Right lung (tissue), 10 donors: ENCODE results near the gene SEZ6L2. TPM values are rescaled to one million over a fixed set of nuclear protein-coding genes. Genes with fewer than 3 reads are reported as not detected.
"Not testable (repeated sequence)": the region's sequence is repeated elsewhere in the genome, so short reads cannot be mapped to it uniquely, and the experiment has no call there.

ENCODE experiments used
- DNase-seq, 2 donors: peaks; one replicate each; pipeline ENCODE4 v3.0.0-alpha.2; 2013
- long read RNA-seq, 8 donors: transcript quantifications; one replicate each; lab custom pipeline, GENCODE V29; 2026
- polyA plus RNA-seq, 5 donors: library from polyadenylated mRNA; unstranded; fragments of 120-200 nt; gene quantifications; one replicate each; pipeline versions ENCODE4 v1.2.1 to v1.2.3, GENCODE V29; 2013; ENCODE audit warnings: inconsistent platforms in 1 of 5, low replicate concordance in 1 of 5; ENCODE audit not compliant: insufficient read length in 5 of 5, insufficient read depth in 1 of 5

Gene SEZ6L2
- 1 to 10 TPM; 4.1 to 7.8 (median 5.2) TPM for polyA plus RNA-seq
- long read RNA-seq, donor 1 = 0 reads
- long read RNA-seq, donor 2, partial matches to known transcripts = 0 of 1 reads
- long read RNA-seq, donor 2, other reads (novel, unspliced or antisense) = 0 of 1 reads
- long read RNA-seq, donor 3, partial matches to known transcripts = 247 of 306 reads
- long read RNA-seq, donor 3, other reads (novel, unspliced or antisense) = 59 of 306 reads
- long read RNA-seq, donor 4, partial matches to known transcripts = 0 of 1 reads
- long read RNA-seq, donor 4, other reads (novel, unspliced or antisense) = 0 of 1 reads
- long read RNA-seq, donor 5, partial matches to known transcripts = 14 of 49 reads
- long read RNA-seq, donor 5, other reads (novel, unspliced or antisense) = 35 of 49 reads
- long read RNA-seq, donor 6, partial matches to known transcripts = 0 of 2 reads
- long read RNA-seq, donor 6, other reads (novel, unspliced or antisense) = 0 of 2 reads
- long read RNA-seq, donor 7 = 0 reads
- long read RNA-seq, donor 8 = 0 reads

GRCh38 chr16:29899516-29900101, at the start of gene SEZ6L2:
SEZ6L2 (minus strand) TSS chr16:29899550; CDS start chr16:29899019, 531 bp downstream.
- DNase-seq = peak; percentile 64 to 70

GRCh38 chr16:29947897-29948296, 48.5 kb upstream of the SEZ6L2 start:
- no peak for DNase-seq

DNA sequence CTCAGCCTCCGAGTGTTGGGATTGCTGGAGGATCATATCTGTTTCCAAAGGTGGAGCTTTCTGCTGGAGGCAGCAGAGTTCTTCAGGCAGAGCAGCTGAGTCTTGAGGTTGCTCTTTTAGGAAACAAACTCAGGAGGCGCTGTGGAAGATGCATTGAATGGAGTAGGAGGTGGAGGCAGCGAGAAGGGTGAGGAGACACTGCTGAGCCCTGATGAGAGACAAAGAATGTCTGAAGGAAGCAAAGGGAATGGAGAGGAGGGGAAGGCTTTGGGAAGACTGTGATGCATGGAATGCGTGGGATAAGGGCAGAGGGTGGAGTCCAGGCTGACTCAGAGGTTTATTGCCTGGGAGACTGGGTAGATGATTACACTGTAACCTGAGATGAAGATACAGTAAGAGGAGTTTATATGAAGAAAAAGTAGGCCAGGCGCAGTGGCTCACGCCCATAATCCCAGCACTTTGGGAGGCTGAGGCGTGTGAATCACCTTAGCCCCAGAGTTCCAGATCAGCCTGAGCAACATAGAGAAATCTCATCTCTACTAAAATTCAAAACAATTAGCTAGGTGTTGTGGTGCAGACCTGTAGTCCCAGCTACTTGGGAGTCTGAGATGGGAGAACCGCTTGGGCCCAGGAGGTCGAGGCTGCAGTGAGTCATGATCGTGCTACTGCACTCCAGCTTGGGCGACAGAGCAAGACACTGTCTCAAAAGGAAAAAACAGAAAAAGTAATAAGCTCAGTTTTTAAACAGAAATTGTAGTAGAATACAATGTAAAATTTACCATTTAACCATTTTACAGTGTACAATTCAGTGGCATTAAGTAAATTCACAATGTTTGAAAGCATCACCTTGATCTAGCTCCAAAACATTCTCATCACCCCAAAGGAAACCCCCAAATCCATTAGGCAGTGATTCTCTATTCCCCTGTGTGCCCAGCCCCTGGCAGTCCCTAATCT, 44.8 kb upstream of the SEZ6L2 start:
- DNase-seq = no peak

DNA sequence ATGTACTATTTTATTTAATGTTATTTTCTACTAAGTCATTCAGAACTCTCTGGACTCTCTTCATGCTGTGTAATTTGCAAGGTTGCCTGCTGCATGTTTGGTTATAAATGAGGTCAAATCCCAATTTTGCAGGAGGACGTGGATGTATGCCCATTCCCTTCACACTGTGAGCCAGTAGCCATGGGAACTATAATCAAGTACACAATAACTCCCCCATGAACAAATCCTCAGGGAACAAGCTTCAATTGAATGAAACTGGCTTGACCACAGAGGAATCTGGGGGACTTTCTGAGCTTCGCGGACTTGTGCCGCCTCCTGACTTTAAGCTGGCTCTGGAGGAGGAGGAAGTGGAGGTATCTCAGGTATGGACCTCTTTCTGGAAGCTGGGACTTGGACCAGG, 41.3 kb upstream of the SEZ6L2 start:
- no peak for DNase-seq

- not testable (repeated sequence) for DNase-seq
Measured at GRCh38 chr16:29931750-29932149, 32.4 kb upstream of the SEZ6L2 start.

GRCh38 chr16:29927070-29927905, 27.9 kb upstream of the SEZ6L2 start:
- no peak for DNase-seq

GRCh38 chr16:29926711-29927052, 27.3 kb upstream of the SEZ6L2 start:
- DNase-seq = no peak

- DNase-seq = peak; percentile 91 to 92
Measured at GRCh38 chr16:29925781-29926710, 26.7 kb upstream of the SEZ6L2 start, which contains the start of gene KCTD13. KCTD13 (minus strand) TSS chr16:29926226; CDS start chr16:29926033, 193 bp downstream.

DNA sequence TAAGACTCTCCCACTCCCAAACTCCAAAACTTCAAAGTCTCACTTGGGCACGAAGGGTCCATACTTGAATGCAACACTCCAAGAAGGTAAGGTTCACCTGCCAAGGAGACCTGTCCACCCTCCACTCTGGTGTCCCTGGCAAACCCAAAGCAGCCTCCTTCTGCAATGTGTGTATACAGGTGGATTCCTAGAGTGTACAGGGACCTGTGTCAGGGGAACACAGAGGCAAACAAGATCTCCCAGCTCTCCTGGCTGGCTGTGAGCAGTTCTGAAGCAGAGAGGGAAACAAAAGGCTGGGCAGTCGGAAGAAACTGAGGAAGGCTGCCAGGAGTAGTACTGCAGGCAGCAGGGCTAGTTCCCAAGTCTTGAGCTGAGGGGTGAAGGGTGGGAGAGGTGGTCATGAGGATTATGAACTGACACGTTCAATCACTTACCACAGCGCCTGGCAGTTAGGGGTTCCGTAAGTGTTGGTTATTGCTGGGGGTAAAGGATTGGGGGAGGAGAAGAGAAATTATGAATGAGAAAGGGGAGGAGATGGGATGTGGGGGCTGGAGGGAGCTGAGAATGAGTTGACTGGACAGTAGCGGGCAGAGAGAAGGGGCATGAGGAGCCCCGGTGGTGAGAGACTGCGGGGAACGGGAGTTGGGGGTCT, 25.9 kb upstream of the SEZ6L2 start:
- DNase-seq = no peak

GRCh38 chr16:29922986-29923501, 23.7 kb upstream of the SEZ6L2 start:
- DNase-seq = no peak

GRCh38 chr16:29922326-29922725, 23.0 kb upstream of the SEZ6L2 start:
- no peak for DNase-seq

DNA sequence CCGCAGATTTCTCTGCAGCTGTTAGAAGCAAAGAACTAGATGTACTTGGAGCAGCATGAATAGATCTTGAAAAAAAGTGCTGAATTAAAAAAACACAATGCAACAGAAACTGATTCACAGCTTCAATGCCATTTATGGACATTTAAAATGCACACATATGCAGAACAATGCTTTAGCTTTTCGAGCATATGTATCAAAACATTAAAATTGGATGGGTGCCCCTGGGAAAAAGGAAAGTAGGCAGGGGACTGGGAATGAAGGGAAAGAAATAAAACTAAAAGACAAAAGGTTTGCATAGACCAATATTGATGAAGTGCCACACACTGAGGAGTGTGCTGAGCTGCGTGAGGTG, 21.7 kb upstream of the SEZ6L2 start:
- DNase-seq = no peak

DNA sequence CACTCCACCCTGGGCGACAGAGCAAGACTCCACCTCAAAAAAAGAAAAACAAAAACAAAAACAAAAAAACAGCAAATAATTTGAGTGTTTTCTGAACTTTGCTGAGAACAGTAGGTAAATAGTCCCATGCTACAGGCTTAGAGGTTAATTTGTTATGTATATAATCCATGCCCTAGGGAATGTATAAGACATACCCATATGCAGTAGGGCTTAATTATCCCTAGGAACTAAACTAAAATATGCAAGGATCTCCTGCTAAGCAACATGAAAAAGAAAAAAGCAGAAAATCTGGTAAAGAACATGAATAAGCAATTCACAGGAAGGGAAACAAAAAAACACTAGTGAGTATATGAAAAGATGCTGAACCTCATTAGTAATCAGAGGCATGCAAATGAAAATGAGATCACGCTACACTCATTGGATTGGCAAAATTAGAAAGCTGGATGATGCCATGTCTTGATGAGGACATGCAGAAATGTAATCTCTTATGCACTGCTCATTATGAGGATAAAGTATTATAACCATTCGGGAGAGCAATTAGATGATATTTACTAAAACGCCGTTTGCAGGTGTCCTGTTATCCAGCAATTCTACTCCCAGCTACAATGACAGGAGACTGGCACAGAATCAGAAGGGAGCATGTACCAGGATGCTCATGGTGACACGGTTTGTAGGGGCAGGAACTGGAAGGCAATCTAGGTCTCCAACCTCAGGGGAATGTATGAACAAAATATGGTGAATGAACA, 21.1 kb upstream of the SEZ6L2 start:
- no peak for DNase-seq

DNA sequence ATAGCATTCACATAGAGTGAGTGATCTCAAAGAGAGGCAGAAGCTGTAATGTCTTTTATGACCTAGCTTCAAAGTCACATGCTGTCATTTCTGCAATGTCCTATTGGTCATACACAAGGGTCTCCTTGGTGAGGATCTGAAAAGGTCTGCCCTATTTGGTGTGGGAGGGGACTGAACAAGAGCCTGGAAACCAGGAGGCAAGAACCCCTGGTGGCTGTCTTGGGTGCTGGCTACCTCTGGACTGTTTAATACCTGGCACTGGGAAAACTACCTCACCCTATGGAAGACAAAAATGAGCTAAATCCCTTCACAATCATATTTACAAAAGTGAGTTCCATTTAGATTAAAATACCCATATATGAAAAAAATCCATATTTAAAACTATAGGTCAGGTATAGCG, 17.6 kb upstream of the SEZ6L2 start:
- DNase-seq = no peak

DNA sequence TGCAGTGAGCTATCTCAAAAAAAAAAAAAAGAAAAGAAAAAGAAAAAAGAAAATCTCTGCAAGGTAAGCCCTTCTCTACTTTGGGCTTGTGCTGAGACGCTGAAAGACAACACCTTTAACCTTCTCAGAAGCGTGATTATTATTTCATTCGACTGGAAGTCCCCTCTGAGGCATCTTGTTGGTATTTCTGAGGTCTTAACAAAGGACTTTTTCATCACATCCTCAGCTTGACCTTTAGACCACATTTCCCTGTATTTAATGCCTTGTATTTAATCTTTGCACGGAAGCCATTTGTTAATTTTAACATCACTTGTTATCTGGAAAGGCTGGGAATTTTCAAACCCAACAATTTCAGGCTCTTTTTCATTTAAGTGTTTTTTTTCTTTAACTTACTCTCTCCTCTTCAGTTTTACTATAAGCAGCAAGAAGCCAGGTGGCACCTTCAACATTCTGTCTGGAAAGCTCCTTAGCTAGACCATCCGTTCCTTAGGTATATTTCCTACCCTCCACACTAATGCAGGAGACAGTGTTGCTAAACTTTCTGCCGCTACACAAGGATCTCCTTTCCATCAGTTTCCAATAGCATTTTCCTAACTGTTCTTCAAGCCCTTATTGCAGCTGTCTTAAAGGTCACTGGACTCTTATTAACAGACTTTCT, 16.4 kb upstream of the SEZ6L2 start:
- DNase-seq = no peak

GRCh38 chr16:29913514-29913913, 14.2 kb upstream of the SEZ6L2 start:
- DNase-seq = no peak

- DNase-seq = no peak
Measured at GRCh38 chr16:29912087-29912486, 12.7 kb upstream of the SEZ6L2 start.

DNA sequence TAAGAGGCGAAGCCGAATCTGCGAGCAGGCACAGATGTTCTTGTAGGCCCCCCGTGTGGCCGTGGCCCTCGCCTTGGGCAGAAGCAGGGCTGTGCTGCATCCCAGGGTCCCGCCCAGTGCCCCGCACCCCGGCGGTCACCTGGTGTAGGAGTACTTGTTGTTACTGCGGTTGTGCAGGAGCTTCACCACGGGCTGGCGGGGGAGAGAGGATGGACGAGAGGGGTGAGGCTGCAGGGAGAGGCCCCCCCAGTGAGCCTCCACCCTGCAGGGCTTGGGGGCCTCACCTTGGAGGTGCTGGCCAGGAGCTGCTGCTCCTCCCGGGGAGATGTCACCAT, 12.3 kb upstream of the SEZ6L2 start:
- DNase-seq = no peak
